CD4-positive, alpha-beta T cell treated with Interleukin-17A for 4 hours (primary cell): Measurements from ENCODE around the gene FOXO6.
A peak's percentile ranks its signal among the peaks of the same experiment; 100 is the strongest.

Source experiments
- DNase-seq: peaks from one replicate; pipeline ENCODE4 v3.0.0-alpha.2; 2020; ENCODE audit warnings: mixed read lengths

FOXO6 gene

GRCh38 chr1:41360786-41361494 is at the start of gene FOXO6:
Gene FOXO6, plus strand, starts transcription at chr1:41361434.
- peak; percentile 97 for DNase-seq

- DNase-seq = no peak
Measured at GRCh38 chr1:41312991-41313645, 48.1 kb upstream of the FOXO6 start.

- DNase-seq = no peak
Measured at GRCh38 chr1:41313661-41314131, 47.5 kb upstream of the FOXO6 start.

GRCh38 chr1:41314376-41315145 is 46.7 kb upstream of the FOXO6 start:
- no peak for DNase-seq

GRCh38 chr1:41315146-41315822 is 46.0 kb upstream of the FOXO6 start:
- DNase-seq = no peak

GRCh38 chr1:41315871-41316270 is 45.4 kb upstream of the FOXO6 start:
- DNase-seq = no peak

- DNase-seq = no peak
Measured at GRCh38 chr1:41317361-41317760, 43.9 kb upstream of the FOXO6 start.

GRCh38 chr1:41318135-41318534 is 43.1 kb upstream of the FOXO6 start:
- no peak for DNase-seq

- DNase-seq = no peak
Measured at GRCh38 chr1:41319106-41319755, 42.0 kb upstream of the FOXO6 start.

GRCh38 chr1:41319807-41320711 is 41.2 kb upstream of the FOXO6 start:
- no peak for DNase-seq

- no peak for DNase-seq
Measured at GRCh38 chr1:41320895-41321676, 40.1 kb upstream of the FOXO6 start.

- DNase-seq = no peak
Measured at GRCh38 chr1:41322101-41322661, 39.1 kb upstream of the FOXO6 start.

- DNase-seq = peak; percentile 35
Measured at GRCh38 chr1:41322835-41323234, 38.4 kb upstream of the FOXO6 start.

- DNase-seq = no peak
Measured at GRCh38 chr1:41323243-41323642, 38.0 kb upstream of the FOXO6 start.

- DNase-seq = no peak
Measured at GRCh38 chr1:41325801-41326200, 35.4 kb upstream of the FOXO6 start.

GRCh38 chr1:41327383-41327999 is 33.7 kb upstream of the FOXO6 start:
- no peak for DNase-seq

GRCh38 chr1:41328001-41328615 is 33.1 kb upstream of the FOXO6 start:
- DNase-seq = no peak

- DNase-seq = no peak
Measured at GRCh38 chr1:41328780-41329640, 32.2 kb upstream of the FOXO6 start.
